ENCODE data around the gene ARHGEF17.
A peak's percentile ranks its signal among the peaks of the same experiment; 100 is the strongest.

ARHGEF17 gene

DNA sequence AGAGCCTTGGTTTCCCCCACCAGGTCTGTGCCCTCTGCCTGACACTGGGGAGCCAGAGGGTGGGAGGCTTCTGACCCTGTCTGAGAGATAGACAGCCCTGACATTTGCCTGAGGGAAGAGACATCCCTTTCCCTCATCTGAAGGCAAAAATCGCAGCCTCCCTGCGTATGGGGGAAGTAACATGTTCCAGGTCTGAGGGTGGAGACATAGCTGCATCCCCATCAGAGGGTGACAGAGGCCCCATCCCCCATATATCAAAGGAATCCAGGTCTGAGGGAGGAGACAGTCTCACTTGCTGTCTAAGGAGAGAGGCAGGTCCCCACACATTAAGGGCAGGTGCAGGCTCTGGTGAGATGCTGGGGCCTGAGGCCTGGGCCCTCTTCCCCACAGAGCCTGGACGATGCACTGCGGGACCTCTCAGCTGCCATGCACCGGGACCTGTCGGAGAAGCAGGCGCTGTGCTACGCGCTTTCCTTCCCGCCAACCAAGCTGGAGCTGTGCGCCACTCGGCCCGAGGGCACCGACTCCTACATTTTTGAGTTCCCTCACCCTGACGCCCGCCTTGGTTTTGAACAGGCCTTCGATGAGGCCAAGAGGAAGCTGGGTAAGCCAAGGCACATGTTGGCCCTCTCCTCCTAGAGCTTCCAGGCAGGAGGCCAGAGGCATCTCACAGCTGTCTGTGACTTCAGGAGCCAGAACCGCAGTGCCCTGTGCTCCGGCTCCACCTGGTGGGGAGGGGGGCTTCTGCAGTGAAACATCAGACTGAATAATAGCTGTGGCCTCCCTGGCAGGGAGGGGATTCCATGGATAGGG is 52.1 kb downstream of the ARHGEF17 start:
- DNase-seq, result peak; percentile 20

DNA sequence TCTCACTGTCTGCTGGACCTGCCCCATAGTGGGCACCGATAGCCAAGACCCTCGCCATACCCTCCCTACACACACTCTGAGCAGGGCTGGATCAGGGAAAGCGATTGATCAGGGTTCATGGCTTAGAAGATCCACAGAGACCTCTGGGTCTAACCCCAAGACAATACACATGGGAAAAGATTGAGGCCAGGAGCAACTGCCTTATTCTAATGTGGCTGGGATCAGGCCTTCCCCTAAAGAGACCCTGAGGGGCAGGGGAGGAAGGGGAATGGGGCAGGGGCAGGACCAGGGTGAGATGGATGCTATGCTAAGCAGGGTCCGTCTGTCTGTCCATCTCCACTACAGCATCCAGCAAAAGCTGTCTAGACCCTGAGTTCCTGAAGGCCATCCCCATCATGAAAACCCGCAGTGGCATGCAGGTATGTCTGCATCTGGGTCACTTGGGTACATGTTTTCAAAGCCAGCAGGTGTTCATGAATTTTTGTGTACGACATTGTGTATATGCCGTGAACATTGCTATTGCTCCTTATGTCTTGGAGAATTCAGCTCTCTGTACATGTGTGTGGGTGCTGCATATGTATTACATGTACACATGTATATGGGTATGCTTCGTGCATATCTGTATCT is 52.8 kb downstream of the ARHGEF17 start:
- no peak for DNase-seq

DNA sequence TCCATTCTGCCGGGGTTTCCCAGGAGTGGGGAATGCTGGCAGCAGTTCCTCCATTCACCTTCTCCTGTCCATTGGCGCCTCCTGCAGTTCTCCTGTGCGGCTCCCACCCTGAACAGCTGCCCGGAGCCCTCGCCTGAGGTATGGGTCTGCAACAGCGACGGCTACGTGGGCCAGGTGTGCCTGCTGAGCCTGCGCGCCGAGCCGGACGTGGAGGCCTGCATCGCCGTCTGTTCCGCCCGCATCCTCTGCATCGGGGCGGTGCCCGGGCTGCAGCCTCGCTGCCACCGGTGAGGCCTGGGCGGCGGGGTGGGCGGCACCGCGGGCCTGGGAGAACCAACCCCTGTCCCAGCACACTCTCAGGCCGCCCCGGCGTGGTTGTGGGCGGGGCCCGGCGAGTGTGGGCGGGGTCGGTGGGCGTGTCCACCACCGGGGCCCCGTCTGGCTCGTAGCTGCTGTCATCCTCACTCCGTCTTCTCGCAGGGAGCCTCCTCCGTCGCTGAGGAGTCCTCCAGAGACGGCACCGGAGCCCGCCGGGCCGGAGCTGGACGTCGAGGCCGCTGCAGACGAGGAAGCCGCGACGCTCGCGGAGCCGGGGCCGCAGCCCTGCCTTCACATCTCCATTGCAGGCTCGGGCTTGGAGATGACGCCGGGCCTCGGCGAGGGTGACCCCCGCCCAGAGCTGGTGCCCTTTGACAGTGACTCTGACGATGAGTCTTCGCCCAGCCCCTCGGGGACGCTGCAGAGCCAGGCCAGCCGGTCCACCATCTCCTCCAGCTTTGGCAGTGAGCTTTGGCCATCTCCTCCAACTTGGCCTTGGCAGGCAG is 54.1 kb downstream of the ARHGEF17 start:
- DNase-seq, result no peak

DNA sequence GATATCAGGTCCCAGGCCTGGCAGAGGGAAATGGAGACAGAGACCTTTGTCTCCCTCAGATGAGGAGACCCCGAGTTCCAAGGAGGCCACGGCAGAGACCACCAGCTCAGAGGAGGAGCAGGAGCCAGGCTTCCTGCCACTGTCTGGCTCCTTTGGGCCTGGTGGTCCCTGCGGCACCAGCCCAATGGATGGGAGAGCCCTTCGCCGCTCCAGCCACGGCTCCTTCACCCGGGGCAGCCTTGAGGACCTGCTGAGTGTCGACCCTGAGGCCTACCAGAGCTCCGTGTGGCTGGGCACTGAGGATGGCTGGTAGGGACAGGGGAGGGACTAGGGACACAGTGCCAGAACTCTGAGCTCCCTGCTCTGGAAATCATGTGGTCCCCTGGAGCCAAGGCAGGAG is 55.1 kb downstream of the ARHGEF17 start:
- no peak for DNase-seq

DNA sequence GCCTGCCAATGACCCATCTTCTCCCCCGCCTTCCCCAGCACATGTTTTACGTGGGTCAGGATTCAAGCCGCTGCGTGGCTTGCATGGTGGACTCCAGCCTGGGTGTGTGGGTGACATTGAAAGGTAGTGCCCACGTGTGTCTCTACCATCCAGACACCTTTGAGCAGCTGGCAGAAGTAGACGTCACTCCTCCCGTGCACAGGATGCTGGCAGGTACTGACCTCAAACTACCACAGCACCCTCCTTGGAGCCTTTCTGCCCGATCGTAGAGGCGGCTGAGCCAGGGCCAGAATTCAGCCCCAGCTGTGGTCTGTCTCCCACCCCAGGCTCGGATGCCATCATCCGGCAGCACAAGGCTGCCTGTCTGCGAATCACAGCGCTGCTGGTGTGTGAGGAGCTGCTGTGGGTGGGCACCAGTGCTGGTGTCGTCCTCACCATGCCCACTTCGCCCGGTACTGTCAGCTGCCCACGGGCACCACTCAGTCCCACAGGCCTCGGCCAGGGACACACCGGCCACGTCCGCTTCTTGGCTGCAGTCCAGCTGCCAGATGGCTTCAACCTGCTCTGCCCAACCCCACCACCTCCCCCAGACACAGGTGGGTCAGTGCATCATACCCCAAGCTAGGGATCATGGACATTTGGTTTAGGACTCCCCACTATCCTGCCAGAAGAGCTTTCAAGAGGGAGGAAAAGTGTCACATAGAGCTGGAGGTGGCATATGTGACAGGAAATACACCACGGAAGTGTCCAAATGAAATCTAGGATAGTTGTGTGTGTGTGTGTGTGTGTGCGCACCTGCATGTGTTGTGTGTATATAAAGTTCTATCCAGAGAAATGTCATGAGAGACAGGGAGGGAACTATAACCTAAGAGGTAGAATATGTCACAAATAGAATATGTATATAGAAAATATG is 57.5 kb downstream of the ARHGEF17 start:
- no peak for DNase-seq

DNA sequence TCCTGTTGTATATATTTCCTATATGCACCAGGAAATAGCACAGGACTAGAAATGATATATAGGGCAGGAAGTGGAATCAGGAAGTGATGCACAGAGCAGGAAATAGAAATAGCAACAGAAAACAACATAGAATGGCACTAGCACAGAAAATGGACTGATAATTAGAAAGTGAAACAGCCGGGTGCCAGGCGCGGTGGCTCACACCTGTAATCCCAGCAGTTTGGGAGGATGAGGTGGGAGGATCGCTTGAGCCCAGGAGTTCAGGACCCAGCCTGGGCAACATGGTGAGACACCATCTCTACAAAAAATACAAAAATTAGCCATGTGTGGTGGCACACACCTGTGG is 58.2 kb downstream of the ARHGEF17 start:
- no peak for DNase-seq

DNA sequence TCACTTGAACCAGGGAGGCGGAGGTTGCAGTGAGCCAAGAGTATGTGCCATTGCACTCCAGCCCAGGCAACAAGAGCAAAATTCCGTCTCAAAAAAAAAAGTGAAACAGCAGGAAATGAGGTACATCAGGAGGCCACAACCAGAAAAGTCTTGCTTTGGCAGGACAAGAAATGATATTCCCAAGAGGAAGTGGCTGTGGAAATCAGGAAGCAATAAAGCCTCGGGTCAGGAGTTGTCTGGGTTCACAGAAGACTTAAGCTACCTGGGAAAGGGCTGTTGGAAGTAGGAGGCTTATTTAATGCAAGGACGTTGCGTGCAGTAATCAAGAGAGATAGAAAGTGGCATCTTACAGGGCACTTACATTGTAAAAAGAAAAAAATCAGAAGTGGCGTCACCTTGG is 58.9 kb downstream of the ARHGEF17 start:
- no peak for DNase-seq

DNA sequence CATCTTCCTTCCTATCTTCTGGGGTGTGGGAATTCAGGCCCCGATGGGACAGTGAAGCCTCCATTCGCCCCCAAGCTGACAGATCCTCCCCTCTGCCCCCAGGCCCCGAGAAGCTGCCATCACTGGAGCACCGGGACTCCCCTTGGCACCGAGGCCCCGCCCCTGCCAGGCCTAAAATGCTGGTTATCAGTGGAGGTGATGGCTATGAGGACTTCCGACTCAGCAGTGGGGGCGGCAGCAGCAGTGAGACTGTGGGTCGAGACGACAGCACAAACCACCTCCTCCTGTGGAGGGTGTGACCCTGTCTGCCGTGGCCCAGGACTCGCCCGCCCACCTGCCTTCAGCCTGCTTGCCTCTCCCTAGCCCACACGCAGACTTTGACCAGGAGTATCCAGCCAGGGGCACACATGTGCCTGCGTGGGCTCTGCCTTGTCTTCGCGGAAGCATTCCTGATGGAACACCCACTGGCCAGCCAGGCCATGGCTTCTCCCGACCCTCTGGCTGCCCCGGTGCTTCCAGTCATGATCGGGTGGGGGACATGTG is 59.5 kb downstream of the ARHGEF17 start:
- DNase-seq, result no peak

DNA sequence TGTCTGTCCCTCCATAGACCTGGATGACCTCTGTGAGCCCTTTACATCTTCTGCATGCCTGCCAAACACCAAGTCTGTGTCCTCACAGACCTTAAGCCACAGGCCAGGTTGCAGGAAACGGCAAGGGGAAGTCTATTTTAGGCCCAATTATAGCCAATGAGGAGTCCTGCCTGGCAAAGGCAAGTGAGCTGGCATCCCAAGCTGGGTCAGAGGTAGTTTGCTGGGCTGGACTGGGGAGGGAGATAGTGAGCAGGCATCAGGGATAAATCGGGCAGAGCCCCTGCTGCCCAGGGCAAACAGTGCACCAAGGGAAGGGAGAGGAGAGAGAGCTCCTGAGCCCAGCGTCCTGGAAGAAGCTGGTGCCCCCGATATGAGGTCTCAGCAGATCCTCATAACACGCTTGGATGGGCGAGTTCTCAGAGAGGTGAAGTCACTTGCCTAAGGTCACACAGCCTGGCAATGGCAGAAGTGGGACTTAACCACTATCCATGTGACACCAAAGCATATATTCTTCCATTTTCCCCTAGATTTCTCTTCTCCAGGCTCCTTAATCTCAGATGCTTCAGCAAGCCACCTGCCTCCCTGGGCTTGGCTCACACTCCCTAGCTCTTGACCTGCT is 64.4 kb downstream of the ARHGEF17 start:
- no peak for DNase-seq

DNA sequence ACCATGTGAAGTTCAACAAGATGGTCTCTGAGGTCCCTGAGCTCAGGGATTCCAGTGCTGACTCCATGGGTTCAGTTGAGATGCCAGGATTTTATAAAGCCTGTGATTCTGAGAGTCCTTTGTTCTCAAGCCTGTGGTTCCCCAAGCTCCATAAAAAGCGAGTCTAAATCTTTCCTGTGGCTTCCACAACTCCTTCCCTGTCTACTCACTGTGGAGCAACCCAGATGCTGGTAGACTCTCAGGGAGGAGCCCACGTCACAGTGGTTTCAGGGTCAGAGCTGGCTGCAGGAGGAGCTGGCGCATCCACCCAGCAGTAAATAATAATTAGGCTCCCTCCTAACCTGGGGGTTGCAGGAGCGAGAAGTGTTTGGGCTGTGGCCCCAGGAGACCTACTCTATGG is 66.1 kb downstream of the ARHGEF17 start:
- no peak for DNase-seq

DNA sequence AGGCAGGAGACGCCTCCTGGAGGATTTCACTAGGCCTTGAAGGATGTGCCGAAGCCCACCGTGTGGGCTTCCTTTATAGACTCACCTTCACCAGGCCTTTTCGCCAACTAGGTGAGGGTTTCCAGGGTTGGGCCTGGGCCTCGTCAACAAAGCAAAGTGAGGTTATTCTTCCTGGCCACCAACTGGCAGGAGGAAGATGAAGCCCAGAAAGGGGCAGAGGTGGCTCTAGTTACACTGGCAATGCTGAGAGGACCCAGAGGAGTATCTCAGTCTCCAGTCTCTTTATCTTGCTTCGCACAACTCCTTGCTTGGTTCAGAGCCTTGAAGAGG is 67.7 kb downstream of the ARHGEF17 start:
- no peak for DNase-seq

DNA sequence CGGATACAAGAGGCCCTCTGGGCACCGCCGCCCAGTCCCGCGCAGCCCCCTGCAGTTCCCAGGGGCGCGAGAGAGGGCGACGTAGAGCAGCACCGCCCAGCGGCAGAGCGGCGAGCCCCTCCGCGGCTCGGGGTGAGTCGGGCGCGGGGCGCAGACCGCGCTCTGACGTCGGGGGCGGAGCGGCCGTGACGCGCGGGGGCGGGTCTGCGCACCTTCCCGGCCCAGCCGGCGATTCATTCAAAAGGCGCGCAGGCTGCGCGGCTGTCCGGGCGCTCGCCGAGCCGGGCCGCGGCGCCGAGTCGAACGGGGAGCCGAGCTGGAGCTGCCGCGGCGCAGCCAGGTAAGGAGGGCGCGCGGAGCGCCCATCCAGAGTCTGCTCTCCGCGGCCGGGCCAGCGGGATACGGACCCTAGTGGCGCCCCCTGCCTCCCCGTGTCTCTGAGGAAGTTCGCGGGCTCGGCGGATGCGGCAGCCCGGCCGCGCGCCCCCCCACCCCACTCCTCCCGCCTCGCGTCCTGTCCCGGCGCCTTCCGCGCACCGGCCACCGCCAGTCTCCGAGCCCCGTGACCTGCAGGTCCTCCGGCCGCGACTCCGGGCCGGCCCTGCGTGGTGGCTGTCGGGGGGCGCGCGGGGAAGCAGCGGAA is 68.2 kb downstream of the ARHGEF17 start, which contains the start of gene RELT:
TSS of gene RELT (plus strand) at position 240 of the 643 bp plus-strand sequence. CDS start 12,738 bp downstream, outside the sequence.
- DNase-seq, result peak; percentile 31

DNA sequence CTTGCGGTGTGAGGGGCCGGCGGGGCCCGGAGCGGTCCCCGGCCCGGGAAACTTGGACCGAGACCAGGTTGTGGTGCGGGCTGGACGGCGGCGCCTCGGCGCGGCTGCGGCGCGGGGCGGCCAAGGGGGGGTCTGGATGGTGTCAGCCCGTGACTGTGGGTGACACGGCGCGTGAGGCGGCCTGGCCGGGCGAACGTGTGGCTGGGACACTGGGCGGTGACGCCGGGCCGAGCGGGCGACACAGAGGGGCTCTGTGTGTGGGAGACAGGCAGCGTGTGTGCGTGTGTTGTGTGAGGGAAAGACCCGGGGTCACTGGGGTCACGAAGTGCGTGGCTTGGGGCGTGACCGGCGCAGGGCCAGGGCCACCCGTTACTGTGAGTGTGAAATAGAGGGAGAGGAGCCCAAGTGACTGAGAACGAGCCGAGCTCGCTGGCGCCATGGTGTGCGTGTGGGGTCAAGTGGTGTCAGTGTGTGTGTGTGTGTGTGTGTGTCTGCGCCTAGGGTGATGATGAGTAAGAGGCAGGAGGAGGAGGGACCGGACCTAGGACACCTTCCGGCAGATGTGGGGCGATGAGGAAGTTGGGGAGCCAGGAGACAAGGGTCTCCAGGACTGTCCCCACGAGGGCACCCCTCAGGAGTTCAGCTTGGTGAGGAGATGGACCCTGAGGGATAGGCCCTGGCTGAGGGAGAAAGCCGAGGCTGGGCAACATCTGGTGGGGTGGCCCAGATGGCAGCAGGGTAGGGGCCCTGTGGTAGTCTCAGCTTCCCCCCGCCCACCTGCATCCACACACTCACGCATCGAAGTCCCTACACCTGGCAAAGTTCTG is 68.9 kb downstream of the ARHGEF17 start:
- DNase-seq, result no peak

DNA sequence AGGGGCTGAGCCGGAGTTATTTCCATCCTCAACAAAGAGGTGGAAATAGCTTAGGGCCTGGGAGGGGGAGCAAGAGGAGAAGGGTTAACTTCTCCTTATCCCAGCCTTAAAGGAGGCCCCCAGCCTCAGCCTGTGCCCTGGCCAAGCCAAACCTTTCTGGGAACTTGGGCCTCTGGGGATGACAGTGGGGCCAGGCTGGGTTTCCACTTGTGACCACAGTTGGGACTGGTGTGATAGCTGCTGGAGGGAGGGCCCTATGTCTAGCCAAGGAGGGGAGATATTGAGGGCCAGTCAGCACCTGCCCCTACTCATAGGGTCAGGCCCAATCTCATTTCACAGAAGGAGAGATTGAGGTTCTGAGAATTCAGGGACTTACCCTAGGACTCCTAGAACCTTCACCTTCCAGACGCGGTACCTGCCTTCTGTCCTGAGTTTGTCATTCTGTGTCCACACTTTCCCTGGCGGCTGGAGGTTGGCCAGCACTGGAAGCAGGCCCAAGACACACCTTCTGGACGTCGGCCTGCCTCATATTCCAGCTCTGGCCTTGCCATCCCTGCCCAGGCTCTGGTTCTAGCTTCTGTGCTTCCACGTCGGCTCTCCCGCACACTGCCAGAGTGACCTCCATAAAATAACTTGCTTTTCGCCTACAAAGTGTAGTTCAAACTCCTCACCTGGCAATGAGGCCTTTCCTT is 71.3 kb downstream of the ARHGEF17 start:
- no peak for DNase-seq

DNA sequence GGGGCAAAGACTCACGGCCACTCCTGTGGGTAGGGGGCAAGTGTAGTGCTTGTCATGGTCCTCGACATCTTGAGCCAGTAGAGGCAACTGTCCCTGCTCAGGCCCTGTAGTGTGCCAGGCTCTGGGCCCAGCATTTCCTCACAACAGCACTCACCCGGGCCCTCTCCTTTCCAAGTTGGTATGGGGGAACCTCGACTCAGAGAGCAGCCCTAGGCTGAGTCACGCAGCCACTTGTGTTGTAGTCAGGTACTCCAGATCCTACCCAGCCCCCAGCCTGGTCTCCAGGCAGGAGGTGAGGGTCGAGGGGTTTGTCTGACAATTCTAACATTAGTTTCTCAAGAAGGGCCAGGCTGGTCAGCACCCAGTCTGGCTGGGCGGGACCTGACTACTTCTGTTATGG is 72.3 kb downstream of the ARHGEF17 start:
- DNase-seq, result no peak

DNA sequence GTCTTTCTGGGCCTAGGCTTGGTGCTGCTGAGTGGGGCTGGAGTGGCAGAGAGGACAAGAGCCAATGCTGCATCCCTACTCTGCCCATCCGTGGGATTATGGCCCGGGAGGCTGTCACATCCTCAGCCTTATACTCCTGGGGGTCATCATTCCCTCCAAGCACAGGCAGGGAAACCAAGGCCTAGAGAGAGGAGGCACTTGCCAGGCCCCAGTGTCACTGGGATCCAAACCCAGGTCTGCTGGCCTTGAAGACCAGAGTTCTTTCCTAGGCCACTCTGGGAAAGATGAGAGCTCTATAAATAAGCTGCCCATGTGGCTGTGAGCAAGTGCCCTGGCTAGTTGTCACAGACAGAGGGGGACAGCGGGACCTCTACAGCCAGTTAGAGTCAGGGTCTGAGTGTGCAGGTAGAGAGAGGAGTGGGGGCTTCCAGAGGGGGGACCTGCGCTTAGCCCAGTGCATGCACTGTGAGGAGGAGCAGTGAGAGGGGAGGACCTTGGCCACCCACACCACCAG is 72.9 kb downstream of the ARHGEF17 start:
- DNase-seq, result no peak

DNA sequence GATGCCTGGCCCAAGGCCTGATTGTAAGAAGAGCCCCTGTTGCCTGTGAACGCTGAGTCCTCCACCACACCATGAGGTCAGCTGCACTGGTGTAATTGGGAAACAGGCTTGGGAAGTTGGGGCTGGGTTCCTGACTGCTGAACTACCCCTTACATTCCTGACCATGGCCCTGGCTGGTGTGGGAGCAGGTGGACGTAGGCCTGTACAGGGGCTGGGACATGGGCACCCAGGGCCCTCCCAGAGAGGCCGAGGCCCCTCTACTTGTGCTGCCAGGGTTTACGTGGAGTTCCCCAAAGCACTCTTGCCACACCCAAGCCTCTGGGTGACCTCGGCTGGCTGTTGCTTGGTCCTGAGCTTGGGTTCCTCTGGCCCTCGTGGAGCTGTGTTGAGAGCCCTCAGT is 73.5 kb downstream of the ARHGEF17 start:
- no peak for DNase-seq

DNA sequence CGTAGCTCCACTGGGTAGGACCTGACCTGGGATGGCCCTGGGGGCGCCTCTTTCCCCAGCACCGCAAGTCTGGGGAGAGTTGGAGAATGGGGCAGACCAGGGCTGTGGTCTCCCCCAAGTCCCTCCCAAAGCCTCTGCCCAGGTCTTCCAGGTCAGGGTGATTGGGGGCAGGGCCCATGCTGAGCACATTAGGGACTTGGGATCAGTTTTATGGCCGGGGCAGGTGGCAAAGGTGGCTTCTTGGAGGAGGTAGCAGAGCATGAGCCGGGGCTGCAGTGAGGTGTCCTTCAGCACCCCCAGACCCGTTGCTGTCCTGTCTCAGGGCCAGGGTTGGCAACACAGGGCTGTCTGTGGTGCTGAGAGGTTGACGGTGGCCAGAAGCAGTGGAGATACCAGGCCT is 74.1 kb downstream of the ARHGEF17 start:
- no peak for DNase-seq

DNA sequence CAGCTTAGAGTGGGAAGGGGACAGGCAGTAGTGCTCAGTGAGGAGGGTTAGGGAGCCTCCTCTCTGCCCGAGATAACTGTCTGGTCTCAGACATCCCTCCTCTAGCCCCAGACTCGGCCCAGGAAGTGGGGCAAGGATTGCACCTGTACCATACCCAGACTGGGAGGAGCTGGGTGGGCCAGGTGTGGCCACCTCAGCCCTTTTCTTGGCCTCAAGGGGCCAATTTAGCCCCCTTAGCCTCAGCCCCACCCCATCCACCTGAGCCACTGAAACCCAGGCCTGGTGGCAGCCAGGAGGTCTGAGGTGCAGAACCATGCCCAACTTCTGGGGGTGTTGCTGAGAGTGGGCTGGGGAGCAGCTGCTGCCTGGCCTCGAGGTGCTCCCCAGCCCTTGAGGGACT is 74.7 kb downstream of the ARHGEF17 start:
- no peak for DNase-seq

Data from NCI-H1694 (cell line).